PC-9 (cell line): ENCODE results near the gene WNT16. TPM values are rescaled to one million over a fixed set of nuclear protein-coding genes. Genes with fewer than 3 reads are reported as not detected.

Experiments used
- BruUV-seq: library from RNA; stranded (reverse); fragments of 400-500 nt; replicated peaks from 2 replicates; lab custom pipeline; 2021; lab: Mats Ljungman, UMichigan
- CTCF ChIA-PET: fragments of 300-600 bp; sonication (Branson Sonifier 250); formaldehyde crosslinking; loops from one replicate; lab custom pipeline; 2022; ENCODE audit warnings: antibody characterized with exemption; lab: Charles Lee
- POLR2A ChIA-PET: fragments of 300-600 bp; sonication (Branson Sonifier 250); formaldehyde crosslinking; loops from one replicate; lab custom pipeline; 2022; ENCODE audit warnings: antibody characterized with exemption; ENCODE audit not compliant: unreplicated experiment; lab: Charles Lee
- DNase-seq, 2 experiments: peaks; one replicate each; pipeline versions ENCODE4 v3.0.0 to v3.0.0-alpha.2; 2015 to 2022; ENCODE audit warnings: mixed read lengths in 1 of 2
- H2AFZ ChIP-seq: fragments of 200-600 bp; sonication (generic); 2 replicates; pipeline ENCODE4 v1.8.1; 2017; ENCODE audit warnings: antibody characterized with exemption
- H3F3A ChIP-seq: fragments of 200-600 bp; sonication (generic); 2 replicates; pipeline ENCODE4 v1.8.1; 2017; ENCODE audit warnings: antibody characterized with exemption, mild to moderate bottlenecking, low read depth; ENCODE audit not compliant: insufficient read depth
- H3K27ac ChIP-seq: fragments of 200-600 bp; sonication (generic); 2 replicates; pipeline ENCODE4 v1.6.1; 2016; ENCODE audit warnings: mixed run types
- H3K27me3 ChIP-seq: fragments of 200-600 bp; sonication (generic); 2 replicates; pipeline ENCODE4 v1.6.1; 2016; ENCODE audit warnings: low read depth, mixed run types; ENCODE audit not compliant: insufficient read depth
- H3K36me3 ChIP-seq: fragments of 200-600 bp; sonication (generic); 2 replicates; pipeline ENCODE4 v1.6.1; 2016; ENCODE audit warnings: low read depth, mixed run types
- H3K4me1 ChIP-seq: fragments of 200-600 bp; sonication (generic); replicated peaks from 2 replicates; pipeline ENCODE4 v1.6.1; 2016; ENCODE audit warnings: mixed run types; ENCODE audit not compliant: insufficient read depth
- H3K4me2 ChIP-seq: fragments of 200-600 bp; sonication (generic); 2 replicates; pipeline ENCODE4 v1.6.1; 2017; ENCODE audit warnings: mixed run types
- H3K4me3 ChIP-seq: fragments of 200-600 bp; sonication (generic); 2 replicates; pipeline ENCODE4 v1.6.1; 2016; ENCODE audit warnings: mixed run types
- H3K79me2 ChIP-seq: fragments of 200-600 bp; sonication (generic); 2 replicates; pipeline ENCODE4 v1.6.1; 2017; ENCODE audit warnings: low read depth, mixed run types
- H3K9me2 ChIP-seq: fragments of 200-600 bp; sonication (generic); 2 replicates; pipeline ENCODE4 v1.8.1; 2017; ENCODE audit warnings: mild to moderate bottlenecking; ENCODE audit not compliant: insufficient read depth
- H3K9me3 ChIP-seq: fragments of 200-600 bp; sonication (generic); 2 replicates; pipeline ENCODE4 v1.8.1; 2016; ENCODE audit warnings: low read depth; ENCODE audit not compliant: insufficient read depth
- H4K20me1 ChIP-seq: fragments of 200-600 bp; sonication (generic); 2 replicates; pipeline ENCODE4 v1.8.1; 2017; ENCODE audit not compliant: insufficient read depth
- EZH2 ChIP-seq: fragments of 200-600 bp; sonication (generic); IDR thresholded peaks from 2 replicates; pipeline ENCODE4 v1.8.0; 2017; ENCODE audit warnings: antibody characterized with exemption, low read depth
- intact Hi-C: fragments of 100-400 bp; cut with micrococcal nuclease; formaldehyde crosslinking; loops from one replicate; pipeline ENCODE4 v1.10.0; 2022; ENCODE audit not compliant: unreplicated experiment
- total RNA-seq: library from RNA; stranded (reverse); gene quantifications from 2 replicates; pipeline ENCODE4 v1.2.3, GENCODE V29; 2021
- TF ChIP-seq, protein P1 (sequence below): fragments of 200-600 bp; sonication (generic); conservative IDR thresholded peaks from 2 replicates; pipeline ENCODE4 v1.6.1; 2017; ENCODE audit warnings: mixed run types, antibody characterized with exemption, mild to moderate bottlenecking, moderate library complexity

The WNT16 gene
- total RNA-seq, 1 experiment from 2014 or later, result not detected

DNA sequence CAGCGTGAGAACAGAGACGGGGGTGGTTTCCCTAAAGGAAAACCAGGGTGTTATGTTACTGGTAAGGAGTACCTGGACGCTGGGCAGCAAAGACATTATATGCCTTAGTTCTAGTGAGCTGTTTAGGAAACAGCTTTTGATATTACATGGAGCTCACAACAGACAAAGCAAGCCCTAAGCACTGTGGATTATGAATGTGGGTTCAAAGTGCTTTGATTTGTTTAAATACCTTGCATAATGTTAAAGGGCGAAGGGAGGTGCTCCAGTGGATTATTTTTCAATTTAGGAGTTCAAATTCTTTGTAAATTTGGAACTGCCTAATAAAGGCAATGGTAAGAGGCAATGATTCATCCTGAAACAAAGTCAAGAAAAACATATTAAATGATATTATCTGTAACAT, 13.8 kb downstream of the WNT16 start:
- no TSS peak for BruUV-seq
- DNase-seq, result no peak
- CTCF ChIA-PET, result no interaction called here
- H3K79me2 ChIP-seq, result no peaks in the 10 kb centered on the region
- no peaks in the 10 kb centered on the region for H3F3A ChIP-seq
- no peak overlapping the region for H3K4me3 ChIP-seq
- TF ChIP-seq, protein P1, sequence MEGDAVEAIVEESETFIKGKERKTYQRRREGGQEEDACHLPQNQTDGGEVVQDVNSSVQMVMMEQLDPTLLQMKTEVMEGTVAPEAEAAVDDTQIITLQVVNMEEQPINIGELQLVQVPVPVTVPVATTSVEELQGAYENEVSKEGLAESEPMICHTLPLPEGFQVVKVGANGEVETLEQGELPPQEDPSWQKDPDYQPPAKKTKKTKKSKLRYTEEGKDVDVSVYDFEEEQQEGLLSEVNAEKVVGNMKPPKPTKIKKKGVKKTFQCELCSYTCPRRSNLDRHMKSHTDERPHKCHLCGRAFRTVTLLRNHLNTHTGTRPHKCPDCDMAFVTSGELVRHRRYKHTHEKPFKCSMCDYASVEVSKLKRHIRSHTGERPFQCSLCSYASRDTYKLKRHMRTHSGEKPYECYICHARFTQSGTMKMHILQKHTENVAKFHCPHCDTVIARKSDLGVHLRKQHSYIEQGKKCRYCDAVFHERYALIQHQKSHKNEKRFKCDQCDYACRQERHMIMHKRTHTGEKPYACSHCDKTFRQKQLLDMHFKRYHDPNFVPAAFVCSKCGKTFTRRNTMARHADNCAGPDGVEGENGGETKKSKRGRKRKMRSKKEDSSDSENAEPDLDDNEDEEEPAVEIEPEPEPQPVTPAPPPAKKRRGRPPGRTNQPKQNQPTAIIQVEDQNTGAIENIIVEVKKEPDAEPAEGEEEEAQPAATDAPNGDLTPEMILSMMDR, result no peak
- TF ChIP-seq EZH2, result no peak
- no peak overlapping the region for H2AFZ ChIP-seq
- H3K27me3 ChIP-seq, result no peaks in the 10 kb centered on the region
- H4K20me1 ChIP-seq, result no peaks in the 10 kb centered on the region
- H3K4me2 ChIP-seq, result no peak overlapping the region
- H3K36me3 ChIP-seq, result no peaks in the 10 kb centered on the region; the same call in 1 of the 2 replicates
- H3K9me3 ChIP-seq, result no peaks in the 10 kb centered on the region
- no peak overlapping the region for H3K27ac ChIP-seq
- intact Hi-C loops, result no loop called here
- no peaks in the 10 kb centered on the region for H3K4me1 ChIP-seq
- H3K9me2 ChIP-seq, result no peaks in the 10 kb centered on the region
- POLR2A ChIA-PET, result no interaction called here

DNA sequence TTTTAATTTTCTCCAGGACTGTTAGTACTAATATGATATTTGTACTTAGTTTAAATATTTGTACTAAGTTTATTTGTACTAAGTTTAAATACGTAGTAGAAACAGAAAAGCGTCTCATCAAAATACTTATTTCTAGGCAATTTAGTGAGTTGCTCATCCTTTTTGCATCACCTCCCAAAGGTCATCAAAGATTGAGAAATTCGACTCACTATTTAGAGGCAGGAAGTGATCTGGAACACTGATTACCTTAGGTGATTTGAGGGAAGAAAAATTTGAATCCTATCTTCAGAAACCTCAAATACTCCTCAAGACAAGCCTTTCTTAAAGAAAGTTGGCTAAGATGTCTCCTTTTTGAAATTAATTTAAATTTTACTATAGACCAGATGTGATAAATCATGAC, 14.5 kb downstream of the WNT16 start:
- POLR2A ChIA-PET, result no interaction called here
- TF ChIP-seq, protein P1, result no peak
- TF ChIP-seq EZH2, result no peak
- Histone ChIP-seq H3K79me2 (no peaks in the 10 kb centered on the region), H3K27me3 (no peaks in the 10 kb centered on the region), H3K4me2 (no peak overlapping the region), H3K4me1 (no peaks in the 10 kb centered on the region), H3K9me3 (no peaks in the 10 kb centered on the region), H3K9me2 (no peaks in the 10 kb centered on the region), H3F3A (no peaks in the 10 kb centered on the region), H3K36me3 (no peaks in the 10 kb centered on the region; the same call in 1 of the 2 replicates), H3K27ac (no peak overlapping the region), H4K20me1 (no peaks in the 10 kb centered on the region), H3K4me3 (no peak overlapping the region), H2AFZ (no peak overlapping the region)
- CTCF ChIA-PET, result no interaction called here
- intact Hi-C loops, result no loop called here
- BruUV-seq, result no TSS peak
- no peak for DNase-seq

DNA sequence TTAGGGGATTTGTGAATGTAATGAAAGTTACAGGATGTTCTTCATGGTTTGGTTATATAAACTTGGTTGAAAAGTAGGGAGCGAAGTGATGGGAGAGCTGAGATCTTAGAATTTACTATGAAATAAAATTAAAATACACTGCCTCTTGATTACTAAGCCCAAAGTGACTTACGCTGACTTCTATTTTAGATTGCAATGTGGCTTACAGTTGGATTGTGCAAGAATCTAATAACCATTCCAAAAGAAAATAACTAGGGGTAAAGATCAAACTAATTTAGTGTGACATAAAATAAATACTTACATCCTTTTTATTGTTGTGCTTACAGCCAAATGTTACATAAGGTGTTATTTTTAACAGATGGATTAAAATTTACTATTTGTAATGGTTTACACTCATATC, 15.3 kb downstream of the WNT16 start:
- no peaks in the 10 kb centered on the region for H3F3A ChIP-seq
- H3K36me3 ChIP-seq, result no peaks in the 10 kb centered on the region; the same call in 1 of the 2 replicates
- H3K9me2 ChIP-seq, result no peaks in the 10 kb centered on the region
- H3K27me3 ChIP-seq, result no peaks in the 10 kb centered on the region
- no peaks in the 10 kb centered on the region for H3K79me2 ChIP-seq
- ChIA-PET POLR2A (no interaction called here), CTCF (no interaction called here)
- H3K4me1 ChIP-seq, result no peaks in the 10 kb centered on the region
- no peaks in the 10 kb centered on the region for H4K20me1 ChIP-seq
- no peak overlapping the region for H3K27ac ChIP-seq
- intact Hi-C loops, result no loop called here
- no peak overlapping the region for H3K4me2 ChIP-seq
- no peak overlapping the region for H2AFZ ChIP-seq
- no TSS peak for BruUV-seq
- H3K9me3 ChIP-seq, result no peaks in the 10 kb centered on the region
- H3K4me3 ChIP-seq, result no peak overlapping the region
- TF ChIP-seq, protein P1, result no peak
- no peak for TF ChIP-seq EZH2
- DNase-seq, result no peak
